NCI-H748 (cell line): ENCODE data around the gene ISG20L2.

Source experiments
- DNase-seq: peaks from one replicate; lab custom pipeline; 2025; ENCODE audit not compliant: unreplicated experiment; lab: John Stamatoyannopoulos, UW

ISG20L2 gene

GRCh38 chr1:156691191-156691590 lies 37.4 kb downstream of the ISG20L2 start:
- no peak for DNase-seq

- DNase-seq = no peak
These were observed 37.9 kb downstream of the ISG20L2 start for GRCh38 chr1:156690675-156691036.

- peak; percentile 24 for DNase-seq
These were observed 38.5 kb downstream of the ISG20L2 start for GRCh38 chr1:156689953-156690674.

GRCh38 chr1:156689035-156689952 lies 39.3 kb downstream of the ISG20L2 start:
- DNase-seq = peak; percentile 82

- no peak for DNase-seq
These were observed 44.3 kb downstream of the ISG20L2 start for GRCh38 chr1:156684227-156684782.

- DNase-seq = no peak
These were observed 46.2 kb downstream of the ISG20L2 start for GRCh38 chr1:156682166-156682890.

- DNase-seq = no peak
These were observed 47.2 kb downstream of the ISG20L2 start for GRCh38 chr1:156681196-156681960.

- DNase-seq = no peak
These were observed 48.5 kb downstream of the ISG20L2 start for GRCh38 chr1:156680056-156680455.

GRCh38 chr1:156677616-156678596 lies 50.7 kb downstream of the ISG20L2 start:
- DNase-seq = peak; percentile 78

GRCh38 chr1:156676820-156677615 lies 51.5 kb downstream of the ISG20L2 start, which contains the start of gene NES:
Gene NES, minus strand, starts transcription at chr1:156677407. Its CDS starts 143 bp downstream, at chr1:156677264.
- DNase-seq = peak; percentile 76

GRCh38 chr1:156676114-156676819 lies 52.3 kb downstream of the ISG20L2 start:
- DNase-seq = no peak

GRCh38 chr1:156675210-156676113 lies 53.1 kb downstream of the ISG20L2 start:
- no peak for DNase-seq

- DNase-seq = no peak
These were observed 55.0 kb downstream of the ISG20L2 start for GRCh38 chr1:156673387-156674121.
